ENCODE data around the gene TPM1. TPM values are rescaled to one million over a fixed set of nuclear protein-coding genes. Genes with fewer than 3 reads are reported as not detected.

TPM1 gene
- total RNA-seq, 2 donors from 2014 or later: 927 to 1,440 TPM

GRCh38 chr15:63109498-63109897 is 67.0 kb downstream of the TPM1 start:
- Histone ChIP-seq H3K4me1 (ENCODE audit: control insufficient read depth in 1 of 2, low read depth in 2 of 2) (peaks cover 10 to 27% of the 10 kb centered on the region in 2 donors), H3K4me3 (no peak overlapping the region), H3K9me3 (no peaks in the 10 kb centered on the region), H3K27ac (no peak overlapping the region), H3K27me3 (replicated peaks; ENCODE audit: insufficient read depth) (no peaks in the 10 kb centered on the region), H3K36me3 (no peaks in the 10 kb centered on the region)
- ATAC-seq (ENCODE audit: insufficient number of reproducible peaks, low FRiP score, low read depth): no peak
- TF ChIP-seq CTCF (IDR thresholded peaks at IDR 0.05): no peak
- DNase-seq (ENCODE audit: low spot score): no peak

- Histone ChIP-seq H3K27ac (no peak overlapping the region), H3K4me1 (ENCODE audit: control insufficient read depth in 1 of 2, low read depth in 2 of 2) (peaks cover 10 to 27% of the 10 kb centered on the region in 2 donors), H3K9me3 (no peaks in the 10 kb centered on the region), H3K27me3 (replicated peaks; ENCODE audit: insufficient read depth) (no peaks in the 10 kb centered on the region), H3K4me3 (no peak overlapping the region), H3K36me3 (no peaks in the 10 kb centered on the region)
- no peak for TF ChIP-seq CTCF (IDR thresholded peaks at IDR 0.05)
- DNase-seq (ENCODE audit: low spot score): no peak
- ATAC-seq (ENCODE audit: insufficient number of reproducible peaks, low FRiP score, low read depth): no peak
Measured at GRCh38 chr15:63109920-63110319, 67.4 kb downstream of the TPM1 start.

- Histone ChIP-seq H3K27me3 (replicated peaks; ENCODE audit: insufficient read depth) (no peaks in the 10 kb centered on the region), H3K36me3 (no peaks in the 10 kb centered on the region), H3K27ac (no peak overlapping the region), H3K9me3 (no peaks in the 10 kb centered on the region), H3K4me1 (ENCODE audit: control insufficient read depth in 1 of 2, low read depth in 2 of 2) (peaks cover 10 to 27% of the 10 kb centered on the region in 2 donors), H3K4me3 (no peak overlapping the region)
- DNase-seq (ENCODE audit: low spot score) (no peak), ATAC-seq (ENCODE audit: insufficient number of reproducible peaks, low FRiP score, low read depth) (no peak)
- no peak for TF ChIP-seq CTCF (IDR thresholded peaks at IDR 0.05)
Measured at GRCh38 chr15:63110428-63111026, 68.0 kb downstream of the TPM1 start.

- no peak for TF ChIP-seq CTCF (IDR thresholded peaks at IDR 0.05)
- no peaks in the 10 kb centered on the region for H3K36me3 ChIP-seq
- no peaks in the 10 kb centered on the region for H3K9me3 ChIP-seq
- no peak overlapping the region for H3K27ac ChIP-seq
- DNase-seq (ENCODE audit: low spot score) (no peak), ATAC-seq (ENCODE audit: insufficient number of reproducible peaks, low FRiP score, low read depth) (no peak)
- H3K4me3 ChIP-seq: no peak overlapping the region
- H3K4me1 ChIP-seq (ENCODE audit: control insufficient read depth in 1 of 2, low read depth in 2 of 2): peaks cover 10 to 27% of the 10 kb centered on the region in 2 donors
- H3K27me3 ChIP-seq (replicated peaks; ENCODE audit: insufficient read depth): no peaks in the 10 kb centered on the region
Measured at GRCh38 chr15:63111481-63111880, 68.9 kb downstream of the TPM1 start.

DNA sequence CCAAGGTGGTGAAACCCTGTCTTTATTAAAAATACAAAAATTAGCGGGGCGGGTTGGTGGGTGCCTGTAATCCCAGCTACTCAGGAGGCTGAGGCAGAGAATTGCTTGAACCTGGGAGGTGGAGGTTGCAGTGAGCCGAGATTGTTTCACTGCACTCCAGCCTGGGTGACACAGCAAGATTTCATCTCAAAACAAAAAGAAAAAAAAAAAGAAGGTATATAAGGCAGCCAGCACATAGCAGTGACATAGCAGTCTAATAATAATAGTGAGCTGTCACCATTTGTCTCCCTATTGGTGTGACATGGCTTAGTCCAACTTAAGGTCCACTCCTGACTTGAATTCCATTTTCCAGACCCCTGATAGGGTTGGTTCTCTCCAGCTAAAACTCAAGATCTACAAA is 70.3 kb downstream of the TPM1 start:
- Histone ChIP-seq H3K36me3 (no peaks in the 10 kb centered on the region), H3K27ac (no peak overlapping the region), H3K4me3 (no peak overlapping the region), H3K9me3 (no peaks in the 10 kb centered on the region), H3K4me1 (ENCODE audit: control insufficient read depth in 1 of 2, low read depth in 2 of 2) (peaks cover 5 to 20% of the 10 kb centered on the region in 2 donors), H3K27me3 (replicated peaks; ENCODE audit: insufficient read depth) (no peaks in the 10 kb centered on the region)
- DNase-seq (ENCODE audit: low spot score): no peak
- ATAC-seq (ENCODE audit: insufficient number of reproducible peaks, low FRiP score, low read depth): peak; percentile 40
- TF ChIP-seq CTCF (IDR thresholded peaks at IDR 0.05): no peak

Measured in thoracic aorta (tissue), 2 donors.